Measurements from ENCODE around the gene CCBE1. TPM values are rescaled to one million over a fixed set of nuclear protein-coding genes. Genes with fewer than 3 reads are reported as not detected.

Gene CCBE1
- polyA plus RNA-seq, 1 of the 3 experiments (the other 2 are of a cell fraction) = 5.0 TPM

- TF ChIP-seq IRF3 (IDR thresholded peaks at IDR 0.05; ENCODE audit: low read depth, low read length) (no peak), CHD2 (IDR thresholded peaks at IDR 0.05; ENCODE audit: low read length, partially characterized antibody) (no peak), RFX5 (IDR thresholded peaks at IDR 0.05; ENCODE audit: low read length) (no peak), EZH2phosphoT487 (IDR thresholded peaks at IDR 0.05; ENCODE audit: borderline replicate concordance, low read depth) (no peak), MAX (IDR thresholded peaks at IDR 0.05; ENCODE audit: low read depth) (no peak), MEF2A (IDR thresholded peaks at IDR 0.05; ENCODE audit: borderline replicate concordance, low read depth) (no peak), RCOR1 (IDR thresholded peaks at IDR 0.05; ENCODE audit: low read length) (no peak; the same call in 1 of the 2 replicates), NRF1 (IDR thresholded peaks at IDR 0.05; ENCODE audit: low read depth, low read length) (no peak), MXI1 (IDR thresholded peaks at IDR 0.05; ENCODE audit: low read depth, low read length) (no peak), USF2 (IDR thresholded peaks at IDR 0.05; ENCODE audit: borderline replicate concordance, low read depth, low read length) (no peak)
- CTCF ChIA-PET = interaction anchor here (2.4 kb wide), 1 partner anchor 170 kb away, joined by 7 read pairs; no protein-coding TSS in a partner anchor
Observed at GRCh38 chr18:59419386-59419785, 277.8 kb downstream of the CCBE1 start.

GRCh38 chr18:59416818-59417217, 280.4 kb downstream of the CCBE1 start:
- no CpG with 5 or more reads among the region's 1 CpG for WGBS (ENCODE audit: low lambda C conversion rate)
- H3K27me3 ChIP-seq (ENCODE audit: insufficient read depth) = no peaks in the 10 kb centered on the region
- no peaks in the 10 kb centered on the region for H3K9me3 ChIP-seq
- H3K36me3 ChIP-seq (replicated peaks in 1 of 2; ENCODE audit: control insufficient read depth in 1 of 2, insufficient read depth in 2 of 2, low read length in 1 of 2) = no peaks in the 10 kb centered on the region
- no peak overlapping the region for H3K9ac ChIP-seq
- H3K4me2 ChIP-seq = no peak overlapping the region
- no peak overlapping the region for H3K27ac ChIP-seq (ENCODE audit: low read depth in 2 of 2, low read length in 1 of 2)
- H3F3A ChIP-seq (replicated peaks; ENCODE audit: insufficient read depth) = no peaks in the 10 kb centered on the region
- POLR2A ChIA-PET = no interaction called here
- no peak overlapping the region for H3K4me3 ChIP-seq (ENCODE audit: low read depth in 2 of 2, low read length in 1 of 2)
- H4K20me1 ChIP-seq (ENCODE audit: insufficient read depth) = no peaks in the 10 kb centered on the region
- CTCF ChIA-PET = interaction anchor here (2.4 kb wide), 1 partner anchor 14 kb away, joined by 7 read pairs; no protein-coding TSS in a partner anchor
- H2AFZ ChIP-seq (ENCODE audit: low read depth) = no peak overlapping the region
- DNase-seq = no peak
- no peaks in the 10 kb centered on the region for H3K79me2 ChIP-seq (ENCODE audit: insufficient read depth)
- TF ChIP-seq TCF12 (IDR thresholded peaks at IDR 0.05) (no peak), USF1 (IDR thresholded peaks at IDR 0.05; ENCODE audit: borderline replicate concordance, low read depth) (peak; percentile 83; the same call in 1 of the 2 replicates)
- H3K9me2 ChIP-seq = no peaks in the 10 kb centered on the region
- no peaks in the 10 kb centered on the region; a peak in 1 of 4 replicates for H3K4me1 ChIP-seq (ENCODE audit: control insufficient read depth in 1 of 2, insufficient read depth in 2 of 2, low read depth in 1 of 2, low read length in 1 of 2)

More at GRCh38 chr18:59419386-59419785, 277.8 kb downstream of the CCBE1 start:
- Histone ChIP-seq H3K36me3 (replicated peaks in 1 of 2; ENCODE audit: control insufficient read depth in 1 of 2, insufficient read depth in 2 of 2, low read length in 1 of 2) (no peaks in the 10 kb centered on the region), H4K20me1 (ENCODE audit: insufficient read depth) (no peaks in the 10 kb centered on the region), H3K9me3 (no peaks in the 10 kb centered on the region), H2AFZ (ENCODE audit: low read depth) (no peak overlapping the region), H3K27me3 (ENCODE audit: insufficient read depth) (no peaks in the 10 kb centered on the region), H3K9me2 (no peaks in the 10 kb centered on the region), H3F3A (replicated peaks; ENCODE audit: insufficient read depth) (no peaks in the 10 kb centered on the region), H3K4me1 (ENCODE audit: control insufficient read depth in 1 of 2, insufficient read depth in 2 of 2, low read depth in 1 of 2, low read length in 1 of 2) (peaks cover 0 to 11% of the 10 kb centered on the region in 2 experiments; a peak in 2 of 4 replicates), H3K27ac (ENCODE audit: low read depth in 2 of 2, low read length in 1 of 2) (no peak overlapping the region), H3K4me3 (ENCODE audit: low read depth in 2 of 2, low read length in 1 of 2) (no peak overlapping the region), H3K79me2 (ENCODE audit: insufficient read depth) (no peaks in the 10 kb centered on the region), H3K4me2 (no peak overlapping the region), H3K9ac (no peak overlapping the region)
- POLR2A ChIA-PET = no interaction called here
- 24% methylated on average over 4 of the region's 4 CpGs for WGBS (ENCODE audit: low lambda C conversion rate)
- DNase-seq = no peak
